A673 (cell line): ENCODE results near the gene KCNMA1. TPM values are rescaled to one million over a fixed set of nuclear protein-coding genes. Genes with fewer than 3 reads are reported as not detected.

ENCODE experiments used
- BruUV-seq: library from RNA; stranded (reverse); fragments of 400-500 nt; replicated peaks from 2 replicates; lab custom pipeline; 2021; lab: Mats Ljungman, UMichigan
- CTCF ChIA-PET: fragments of 300-600 bp; sonication (Branson Sonifier 250); formaldehyde crosslinking; loops from one replicate; lab custom pipeline; 2022; ENCODE audit warnings: antibody characterized with exemption; lab: Charles Lee
- POLR2A ChIA-PET: fragments of 300-600 bp; sonication (Branson Sonifier 250); formaldehyde crosslinking; loops from one replicate; lab custom pipeline; 2022; ENCODE audit warnings: antibody characterized with exemption; ENCODE audit not compliant: low non-redundant PET; lab: Charles Lee
- DNase-seq: peaks from one replicate; pipeline ENCODE4 v3.0.0-alpha.2; 2015; ENCODE audit warnings: low spot score
- H3K27ac ChIP-seq: fragments of 200-600 bp; sonication (generic); 2 replicates; pipeline ENCODE4 v1.5.1; 2016; ENCODE audit warnings: mixed run types, low read depth, mild to moderate bottlenecking, mixed read lengths, antibody characterized with exemption, low read length; ENCODE audit not compliant: poor library complexity, severe bottlenecking
- H3K27me3 ChIP-seq: fragments of 200-600 bp; sonication (generic); replicated peaks from 2 replicates; pipeline ENCODE4 v1.6.1; 2017; ENCODE audit warnings: mixed run types, low read depth, mild to moderate bottlenecking, mixed read lengths, antibody characterized with exemption, low read length; ENCODE audit not compliant: insufficient read depth, poor library complexity
- H3K36me3 ChIP-seq: fragments of 200-600 bp; sonication (generic); 2 replicates; pipeline ENCODE4 v1.6.1; 2016; ENCODE audit warnings: mixed run types, mild to moderate bottlenecking, mixed read lengths, antibody characterized with exemption, low read length; ENCODE audit not compliant: insufficient read depth, poor library complexity, severe bottlenecking
- H3K4me1 ChIP-seq: fragments of 200-600 bp; sonication (generic); 2 replicates; pipeline ENCODE4 v1.6.1; 2017; ENCODE audit warnings: mixed run types, mild to moderate bottlenecking, mixed read lengths, antibody characterized with exemption, low read length; ENCODE audit not compliant: insufficient read depth, poor library complexity, severe bottlenecking
- H3K4me3 ChIP-seq: fragments of 200-600 bp; sonication (generic); 2 replicates; pipeline ENCODE4 v1.5.1; 2016; ENCODE audit warnings: low read depth, mixed run types, mild to moderate bottlenecking, mixed read lengths, low read length; ENCODE audit not compliant: poor library complexity, severe bottlenecking
- H3K9me3 ChIP-seq: fragments of 200-600 bp; sonication (generic); 2 replicates; pipeline ENCODE4 v1.6.1; 2016; ENCODE audit warnings: mixed run types, low read depth, mild to moderate bottlenecking, mixed read lengths, antibody characterized with exemption, low read length; ENCODE audit not compliant: poor library complexity, severe bottlenecking
- CTCF ChIP-seq: fragments of 300-800, 200-600 bp; sonication (generic); conservative IDR thresholded peaks from 2 replicates; pipeline ENCODE4 v1.5.1; 2017; ENCODE audit warnings: low read depth, mild to moderate bottlenecking, antibody characterized with exemption, low read length, moderate library complexity, mixed read lengths
- EZH2 ChIP-seq: fragments of 200-600 bp; sonication (generic); IDR thresholded peaks from 2 replicates; pipeline ENCODE4 v1.6.1; 2017; ENCODE audit warnings: borderline replicate concordance, low read depth, mild to moderate bottlenecking, mixed read lengths, antibody characterized with exemption, low read length; ENCODE audit not compliant: poor library complexity, severe bottlenecking
- intact Hi-C: fragments of 100-400 bp; cut with micrococcal nuclease; formaldehyde crosslinking; loops from one replicate; pipeline ENCODE4 v1.10.0; 2022; ENCODE audit not compliant: unreplicated experiment
- total RNA-seq: library from RNA; stranded (reverse); gene quantifications from 2 replicates; pipeline ENCODE4 v1.2.3, GENCODE V29; 2021

Gene KCNMA1
- total RNA-seq, 1 experiment from 2014 or later: 0.84 TPM

- H3K9me3 ChIP-seq: no peaks in the 10 kb centered on the region
- no peak for TF ChIP-seq EZH2
- no peak for TF ChIP-seq CTCF
- H3K27ac ChIP-seq: no peak overlapping the region
- intact Hi-C loops: no loop called here
- H3K4me1 ChIP-seq: no peaks in the 10 kb centered on the region
- CTCF ChIA-PET: no interaction called here
- no peaks in the 10 kb centered on the region for H3K36me3 ChIP-seq
- H3K27me3 ChIP-seq: peaks cover 22% of the 10 kb centered on the region
- no peak overlapping the region for H3K4me3 ChIP-seq
- POLR2A ChIA-PET: no interaction called here
- DNase-seq: no peak
- no TSS peak for BruUV-seq
These were observed 32.1 kb downstream of the KCNMA1 start for GRCh38 chr10:77605466-77605865.

GRCh38 chr10:77604941-77605351 lies 32.7 kb downstream of the KCNMA1 start:
- Histone ChIP-seq H3K4me1 (no peaks in the 10 kb centered on the region), H3K36me3 (no peaks in the 10 kb centered on the region), H3K27me3 (peaks cover 18% of the 10 kb centered on the region), H3K27ac (no peak overlapping the region), H3K9me3 (no peaks in the 10 kb centered on the region), H3K4me3 (no peak overlapping the region)
- no TSS peak for BruUV-seq
- ChIA-PET CTCF (no interaction called here), POLR2A (no interaction called here)
- DNase-seq: no peak
- intact Hi-C loops: no loop called here
- TF ChIP-seq EZH2 (no peak), CTCF (no peak)

- Histone ChIP-seq H3K27ac (no peak overlapping the region), H3K4me3 (no peak overlapping the region), H3K4me1 (no peaks in the 10 kb centered on the region), H3K36me3 (no peaks in the 10 kb centered on the region), H3K9me3 (no peaks in the 10 kb centered on the region), H3K27me3 (peaks cover 18% of the 10 kb centered on the region)
- no peak for TF ChIP-seq EZH2
- intact Hi-C loops: no loop called here
- DNase-seq: no peak
- CTCF ChIA-PET: no interaction called here
- BruUV-seq: no TSS peak
- POLR2A ChIA-PET: no interaction called here
These were observed 33.5 kb downstream of the KCNMA1 start for GRCh38 chr10:77604063-77604462.

GRCh38 chr10:77603534-77603927 lies 34.1 kb downstream of the KCNMA1 start:
- no peak for DNase-seq
- Histone ChIP-seq H3K4me1 (no peaks in the 10 kb centered on the region), H3K4me3 (no peak overlapping the region), H3K36me3 (no peaks in the 10 kb centered on the region), H3K9me3 (no peaks in the 10 kb centered on the region), H3K27ac (no peak overlapping the region), H3K27me3 (peaks cover 16% of the 10 kb centered on the region)
- BruUV-seq: no TSS peak
- POLR2A ChIA-PET: no interaction called here
- CTCF ChIA-PET: no interaction called here
- TF ChIP-seq EZH2 (no peak), CTCF (no peak)
- intact Hi-C loops: no loop called here
